Pons (tissue), 1 donor: ENCODE data around the gene CBFA2T2.
"Not testable (repeated sequence)": the region's sequence is repeated elsewhere in the genome, so short reads cannot be mapped to it uniquely, and the experiment has no call there.

Experiments used
- DNase-seq: peaks from one replicate; pipeline ENCODE4 v3.0.0-alpha.2; 2016; ENCODE audit warnings: low spot score

The CBFA2T2 gene

DNA sequence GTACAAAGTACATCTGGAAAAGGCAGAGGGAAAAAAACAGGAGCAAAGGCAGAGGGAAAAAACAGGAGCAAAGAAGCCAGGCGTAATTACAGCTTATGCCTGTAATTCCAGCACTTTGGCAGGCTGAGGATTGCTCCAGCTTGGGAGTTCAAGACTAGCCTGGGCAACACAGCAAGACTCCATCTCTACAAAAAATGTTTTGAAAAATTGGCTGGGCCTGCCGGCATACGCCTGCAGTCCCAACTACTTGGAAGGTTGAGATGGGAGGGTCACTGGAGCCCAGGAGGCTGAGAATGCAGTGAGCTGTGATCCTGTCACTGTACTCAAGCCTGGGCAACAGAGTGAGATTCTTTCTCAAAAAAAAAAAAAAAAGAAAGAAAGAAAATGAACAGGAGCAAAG, 19.0 kb upstream of the CBFA2T2 start:
- no peak for DNase-seq

DNA sequence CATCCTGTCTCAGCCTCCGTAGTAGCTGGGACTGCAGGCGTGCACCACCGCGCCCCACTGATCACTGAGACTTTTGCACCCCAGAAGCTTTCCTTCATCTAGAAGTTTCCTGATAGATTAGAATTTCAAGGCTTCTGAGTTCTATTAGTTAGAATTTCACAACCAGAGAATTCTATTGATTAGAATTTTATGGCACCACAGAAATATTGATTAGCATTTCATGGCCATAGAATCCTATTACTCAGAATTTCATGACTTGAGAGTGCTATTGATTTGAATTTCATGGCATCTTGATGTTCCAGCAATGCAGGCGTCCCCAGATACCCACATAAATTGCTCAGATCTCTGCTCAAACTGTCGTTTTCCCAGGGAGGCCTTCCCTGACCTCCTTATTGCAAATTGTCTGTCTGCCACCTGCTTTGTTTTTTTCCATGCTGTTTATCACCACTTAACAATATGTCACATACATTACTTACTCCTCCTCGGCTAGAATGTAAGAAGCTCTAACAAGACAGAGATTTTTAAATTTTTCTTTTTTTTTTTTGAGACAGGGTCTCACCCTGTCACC, 16.9 kb upstream of the CBFA2T2 start:
- DNase-seq = no peak

DNA sequence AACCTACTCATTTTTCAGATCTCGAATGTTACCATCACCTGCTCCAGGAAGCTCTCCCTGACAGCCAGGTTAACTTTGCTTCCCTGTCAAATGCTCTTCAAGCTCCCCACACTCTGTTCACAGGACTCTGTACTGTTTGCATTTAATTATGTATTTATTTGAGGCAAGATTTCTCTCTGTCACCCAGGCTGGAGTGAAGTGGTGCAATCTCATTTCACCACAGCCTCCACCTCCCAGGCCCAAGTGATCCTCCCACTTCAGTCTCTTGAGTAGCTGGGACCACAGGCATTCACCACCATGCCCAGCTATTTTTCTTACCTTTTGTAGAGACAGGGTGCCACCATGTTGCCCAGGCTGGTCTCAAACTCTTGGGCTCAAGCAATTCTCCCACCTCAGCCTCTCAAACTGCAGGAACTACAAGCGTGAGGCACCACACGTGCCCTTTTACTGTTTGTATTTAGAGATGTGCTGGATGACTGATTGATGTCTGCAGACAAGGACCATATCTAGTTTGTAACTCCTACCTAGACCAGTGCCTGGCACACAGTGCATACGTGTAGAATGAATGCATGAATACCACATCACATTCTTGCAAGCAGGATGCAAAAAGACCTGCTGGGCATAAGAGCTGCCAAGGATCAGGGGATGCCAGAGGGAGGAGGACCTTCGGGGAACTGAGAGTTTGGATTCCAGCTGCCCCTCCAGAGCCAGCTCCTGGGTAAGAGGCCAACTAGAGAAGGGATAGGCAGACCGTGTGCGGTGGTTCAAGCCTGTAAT, 15.6 kb upstream of the CBFA2T2 start:
- no peak for DNase-seq

DNA sequence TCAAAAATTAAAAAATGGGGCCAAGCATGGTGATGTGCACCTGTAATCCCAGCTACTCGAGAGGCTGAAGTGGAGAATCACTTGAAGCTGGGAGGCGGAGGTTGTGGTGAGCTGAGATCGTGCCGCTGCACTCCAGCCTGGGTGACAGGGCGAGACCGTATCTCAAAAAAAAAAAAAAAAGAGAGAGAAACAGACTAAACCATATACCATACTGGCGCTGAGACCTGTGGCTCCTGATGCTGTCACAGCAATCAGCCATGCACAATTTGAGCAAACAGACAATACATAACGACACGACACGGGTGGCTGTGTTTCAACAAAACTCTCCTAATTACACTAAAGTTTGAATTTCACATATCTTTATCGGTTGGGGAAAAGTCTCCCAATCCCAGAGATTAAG, 14.9 kb upstream of the CBFA2T2 start:
- DNase-seq = no peak

DNA sequence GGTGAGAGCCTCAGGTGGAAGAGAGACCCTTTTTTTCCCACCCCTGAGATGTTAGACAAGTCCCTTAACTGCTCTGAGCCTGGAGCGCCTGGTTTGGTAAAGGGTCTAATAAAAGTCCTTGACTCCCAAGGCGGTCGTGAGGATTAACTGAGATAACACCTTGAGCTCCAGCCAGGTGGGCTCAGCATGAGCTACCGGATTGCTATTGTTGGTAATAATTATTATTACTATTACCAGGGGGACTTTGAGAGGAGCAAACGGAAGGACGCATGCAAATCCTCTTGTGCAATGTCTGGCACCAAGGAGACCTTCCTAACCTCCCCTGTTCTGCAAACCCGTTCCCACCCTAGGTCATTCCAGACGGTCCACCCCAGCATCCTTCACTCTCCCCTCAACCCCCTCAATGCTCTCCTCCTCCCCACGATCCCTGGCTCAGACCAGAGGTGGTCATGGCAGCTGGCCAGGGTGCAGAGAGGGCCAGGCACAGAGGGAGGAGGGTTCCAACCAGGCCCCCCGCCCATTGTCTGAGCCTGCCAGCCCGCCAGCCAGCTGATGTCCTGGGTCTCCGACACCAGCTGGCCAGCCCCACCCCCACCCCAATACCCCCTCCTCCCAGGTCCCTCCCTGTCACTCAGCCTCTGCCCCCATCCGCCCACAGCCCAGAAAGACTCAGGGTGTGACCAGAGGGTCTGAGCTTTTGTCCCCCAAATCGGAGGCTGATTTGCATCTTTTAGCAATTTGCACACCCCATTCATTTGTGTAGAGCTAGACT, 14.3 kb upstream of the CBFA2T2 start:
- DNase-seq = no peak

DNA sequence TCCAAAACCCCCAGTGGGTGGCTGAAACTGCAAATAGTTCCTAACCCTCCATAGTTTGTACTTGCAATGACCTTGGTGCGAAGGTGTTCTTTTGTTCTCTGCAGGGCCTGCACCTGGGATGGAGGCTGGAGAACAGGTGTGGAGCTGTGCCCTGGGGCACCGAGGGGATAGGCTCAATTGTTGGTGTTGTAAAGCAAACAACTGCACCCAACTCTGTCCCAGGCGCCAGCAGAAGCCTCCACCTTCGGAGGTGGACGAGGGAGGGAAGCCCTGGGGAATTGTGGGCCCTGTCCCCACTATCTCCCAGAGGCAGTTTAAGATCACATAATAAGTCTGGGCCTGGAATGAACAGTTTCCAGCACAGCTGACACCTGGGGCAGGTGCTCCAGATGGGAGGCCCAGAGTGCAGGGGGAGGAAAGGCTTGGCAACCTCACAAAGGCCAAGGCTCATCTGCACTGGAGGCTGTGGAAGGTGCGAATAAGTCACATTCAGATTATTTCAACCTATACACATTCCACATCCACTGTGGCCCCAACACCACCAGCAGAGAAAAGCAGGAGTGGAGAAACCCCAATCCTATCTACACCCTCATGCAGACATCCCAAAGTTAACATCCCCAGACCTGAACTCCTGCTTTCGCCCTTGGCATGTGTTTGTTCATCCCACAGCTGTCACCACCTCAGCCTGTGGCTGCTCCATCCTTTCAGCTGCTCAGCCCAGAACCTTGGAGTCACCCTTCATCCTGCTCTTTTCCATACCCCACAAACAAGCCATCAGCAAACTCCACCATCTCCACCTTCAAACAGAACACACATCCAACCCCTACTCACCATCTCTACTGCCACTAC, 12.3 kb upstream of the CBFA2T2 start:
- DNase-seq = no peak

DNA sequence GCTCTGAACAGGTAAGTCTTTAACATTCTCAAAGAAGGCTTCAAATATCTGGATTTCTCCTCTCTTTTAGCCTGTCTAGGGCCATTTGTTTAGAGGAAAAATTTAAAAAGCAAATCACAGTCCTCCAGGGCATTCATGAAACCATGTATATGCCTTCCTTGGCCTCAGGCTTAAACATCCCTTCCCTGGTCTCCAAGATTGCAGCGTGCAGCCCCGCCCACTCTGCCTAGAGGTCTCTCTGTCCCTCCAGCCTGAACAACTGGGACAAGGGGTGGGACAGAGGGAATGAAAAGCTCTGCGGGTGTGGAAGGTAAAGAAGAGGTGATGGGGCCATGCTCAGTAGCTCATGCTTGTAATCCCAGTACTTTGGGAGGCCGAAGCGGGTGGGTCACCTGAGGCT, 9.8 kb upstream of the CBFA2T2 start:
- DNase-seq = no peak

DNA sequence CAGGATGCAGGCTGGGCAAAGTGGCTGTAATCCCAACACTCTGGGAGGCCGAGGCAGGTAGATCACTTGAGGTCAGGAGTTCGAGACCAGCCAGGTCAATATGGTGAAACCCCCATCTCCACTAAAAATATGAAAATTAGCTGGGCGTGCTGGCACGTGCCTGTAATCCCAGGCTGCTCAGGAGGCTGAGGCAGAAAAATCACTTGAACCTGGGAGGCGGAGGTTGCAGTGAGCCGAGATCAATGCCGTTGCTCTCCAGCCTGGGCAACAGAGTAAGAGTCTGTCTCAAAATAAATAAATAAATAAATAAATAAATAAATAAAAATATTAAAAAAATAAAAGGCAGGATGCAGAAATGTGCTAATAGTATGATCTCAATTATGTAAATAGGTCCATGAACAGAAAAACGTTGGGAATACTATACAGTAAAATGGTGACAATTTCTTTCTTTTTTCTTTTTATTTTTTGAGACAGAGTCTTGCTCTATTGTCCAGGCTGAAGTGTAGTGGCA, 8.4 kb upstream of the CBFA2T2 start:
- DNase-seq = no peak

DNA sequence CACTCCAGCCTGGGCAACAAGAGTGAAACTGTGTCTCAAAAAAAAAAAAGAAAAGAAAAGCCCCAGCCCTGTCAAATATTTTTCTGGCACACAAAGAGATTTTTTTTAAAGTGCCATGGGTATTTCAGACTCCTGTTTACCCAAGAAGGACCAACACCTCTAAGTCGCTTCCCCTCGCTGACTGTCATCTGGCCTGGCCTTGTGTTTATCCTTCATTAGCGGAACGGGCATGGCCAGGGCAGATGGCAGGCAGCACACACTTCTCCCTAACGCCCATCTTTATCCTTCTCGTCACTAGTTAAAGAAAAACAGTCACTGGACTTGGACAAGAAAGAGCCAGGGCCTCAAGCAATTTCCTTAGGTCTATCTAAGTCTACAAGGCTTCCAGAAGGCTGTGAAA, 7.3 kb upstream of the CBFA2T2 start:
- DNase-seq = no peak

DNA sequence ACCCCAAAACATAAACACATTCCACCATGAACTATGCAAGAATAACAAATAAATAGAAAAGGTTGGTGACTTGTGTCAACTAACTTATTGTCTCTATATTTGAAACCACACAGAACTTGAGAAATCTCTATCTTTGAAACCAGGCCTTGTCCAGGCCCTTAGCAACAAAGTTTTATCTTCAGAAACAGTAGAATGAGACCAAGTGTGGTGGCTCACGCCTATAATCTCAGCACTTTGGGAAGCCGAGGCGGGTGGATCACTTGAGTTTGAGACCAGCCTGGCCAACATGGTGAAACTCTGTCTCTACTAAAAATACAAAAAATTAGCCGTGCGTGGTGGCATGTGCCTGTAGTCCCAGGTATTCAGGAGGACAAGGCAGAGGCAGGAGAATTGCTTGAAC, 6.7 kb upstream of the CBFA2T2 start:
- not testable (repeated sequence) for DNase-seq

DNA sequence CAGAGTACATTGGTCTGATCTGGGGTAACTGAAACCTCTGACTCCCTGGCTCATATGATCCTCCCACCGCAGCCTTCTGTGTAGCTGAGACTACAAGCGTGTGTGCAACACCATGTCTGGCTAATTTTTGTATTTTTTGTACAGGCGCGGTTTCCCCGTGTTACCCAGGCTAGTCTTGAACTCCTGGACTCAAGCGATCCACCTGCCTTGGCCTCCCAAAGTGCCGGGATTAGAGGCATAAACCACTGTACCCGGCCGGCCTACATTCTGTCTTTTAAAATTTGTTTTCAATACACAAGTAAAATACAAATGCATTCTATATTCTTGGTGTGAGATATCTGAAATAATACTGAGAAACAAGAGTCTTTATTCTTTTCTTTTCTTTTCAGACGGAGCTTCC, 1.7 kb upstream of the CBFA2T2 start:
- DNase-seq = no peak

DNA sequence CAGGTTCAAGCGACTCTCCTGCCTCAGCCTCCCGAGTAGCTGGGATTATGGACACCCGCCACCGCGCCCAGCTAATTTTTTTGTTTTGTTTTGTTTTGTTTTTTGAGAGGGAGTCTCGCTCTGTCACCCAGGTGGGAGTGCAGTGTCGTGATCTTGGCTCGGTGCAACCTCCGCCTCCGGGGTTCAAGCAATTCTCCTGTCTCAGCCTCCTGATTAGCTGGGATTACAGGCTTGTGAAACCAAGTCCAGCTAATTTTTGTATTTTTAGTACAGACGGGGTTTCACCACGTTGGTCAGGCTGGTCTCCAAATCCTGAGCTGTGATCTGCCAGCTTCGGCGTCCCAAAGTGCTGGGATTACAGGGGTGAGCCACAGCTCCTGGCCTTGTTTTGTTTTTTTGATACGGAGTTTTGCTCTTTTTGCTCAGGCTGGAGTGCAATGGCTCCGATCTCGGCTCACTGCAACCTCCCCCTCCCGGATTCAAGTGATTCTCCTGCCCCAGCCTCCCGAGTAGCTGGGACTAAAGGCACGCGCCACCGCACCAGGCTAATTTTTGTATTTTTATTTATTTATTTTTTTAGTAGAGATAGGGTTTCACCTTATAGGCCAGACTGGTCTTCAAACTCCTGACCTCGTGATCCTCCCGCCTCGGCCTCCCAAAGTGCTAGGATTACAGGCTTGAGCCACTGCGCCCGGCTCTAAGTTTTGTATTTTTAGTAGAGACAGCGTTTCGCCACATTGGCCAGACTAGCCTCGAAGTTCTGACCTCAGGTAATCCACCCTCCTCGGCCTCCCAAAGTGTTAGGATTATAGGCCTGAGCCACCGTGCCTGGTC, 1.0 kb upstream of the CBFA2T2 start:
- DNase-seq = not testable (repeated sequence)

DNA sequence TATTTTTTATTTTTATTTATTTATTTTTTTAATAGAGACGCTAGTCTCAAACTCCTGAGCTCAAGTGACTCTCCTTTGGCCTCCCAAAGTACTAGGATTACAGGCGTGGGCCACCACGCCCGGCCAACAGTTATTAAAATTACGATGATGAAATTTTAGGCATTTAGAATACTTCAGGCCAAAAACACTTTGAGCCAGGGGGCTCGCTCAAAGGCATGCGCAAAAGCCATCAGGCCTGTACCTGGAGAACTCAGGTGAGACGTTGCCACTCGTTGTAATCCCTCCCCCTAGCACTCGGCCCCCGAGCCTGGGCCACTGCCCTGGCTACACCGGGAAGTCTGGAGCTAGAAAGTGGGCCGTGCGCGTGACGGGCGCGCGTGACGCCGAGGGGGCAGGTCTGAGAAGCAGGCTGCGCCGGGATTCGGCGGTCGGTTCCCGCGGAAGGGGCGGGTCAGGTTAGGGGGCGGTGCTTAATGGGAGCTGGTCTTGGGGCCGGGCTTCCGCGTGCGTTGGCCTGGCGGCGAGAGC, 337 bp upstream of the CBFA2T2 start:
- DNase-seq = peak; percentile 96

DNA sequence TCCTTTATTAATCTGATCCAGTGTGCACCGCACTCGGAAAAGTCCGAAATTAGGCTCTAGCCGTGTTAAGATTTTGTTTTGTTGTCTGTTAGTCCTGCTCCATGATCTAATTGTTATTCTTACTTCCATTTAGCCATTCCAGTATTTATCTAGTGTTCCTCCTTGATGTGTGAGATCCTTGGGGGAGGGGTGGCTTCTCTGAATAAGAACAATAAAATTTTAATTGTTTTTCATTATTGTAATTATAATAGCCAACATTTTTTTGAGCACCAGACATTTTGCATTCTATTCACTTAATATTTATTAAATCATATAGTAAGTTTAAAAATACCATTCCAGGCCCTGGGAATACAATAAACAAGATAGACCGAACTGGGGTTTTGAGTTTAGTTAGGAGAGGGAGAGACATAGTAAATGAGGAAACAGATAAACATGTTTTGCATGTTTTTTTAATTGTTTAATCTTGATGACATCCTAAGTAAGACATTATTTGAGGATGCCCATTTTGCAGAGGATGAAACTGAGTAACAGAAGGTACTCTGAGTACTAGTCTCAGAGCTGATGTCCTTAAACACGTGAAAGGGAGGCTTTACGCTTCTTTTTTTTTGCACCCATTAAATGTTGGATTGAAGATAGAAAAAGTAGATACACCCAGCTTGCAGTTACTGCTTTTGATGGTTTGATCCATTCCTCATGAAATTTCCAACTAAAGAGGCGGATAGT, 1.2 kb downstream of the CBFA2T2 start:
- peak; percentile 22 for DNase-seq

DNA sequence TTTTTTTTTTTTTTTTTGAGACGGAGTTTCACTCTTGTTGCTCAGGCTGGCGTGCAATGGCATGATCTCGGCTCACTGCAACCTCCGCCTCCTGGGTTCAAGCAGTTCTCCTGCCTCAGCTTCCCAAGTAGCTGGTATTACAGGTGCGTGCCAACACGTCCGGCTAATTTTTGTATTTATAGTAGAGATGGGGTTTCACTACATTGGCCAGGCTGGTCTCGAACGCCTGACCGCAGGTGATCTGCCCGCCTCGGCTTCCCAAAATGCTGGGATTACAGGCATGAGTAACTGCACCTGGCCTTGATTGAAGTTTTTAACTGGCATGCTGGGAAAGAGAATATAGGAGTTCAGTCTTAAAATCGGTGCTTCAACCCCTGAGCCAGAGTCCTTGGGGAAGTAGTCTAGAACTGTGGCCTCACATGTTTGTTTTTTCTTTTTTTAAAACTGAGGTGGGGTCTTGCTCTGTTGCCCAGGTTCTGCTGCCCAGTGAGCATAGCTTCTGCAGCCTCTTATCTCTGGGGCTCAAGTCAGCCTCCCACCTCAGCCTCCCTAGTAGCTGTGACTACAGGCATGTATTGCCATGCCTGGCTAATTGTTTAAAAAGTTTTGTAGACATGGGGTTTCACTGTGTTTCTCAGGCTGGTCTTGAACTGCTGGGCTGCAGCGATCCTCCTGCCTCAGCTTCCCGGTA, 3.3 kb downstream of the CBFA2T2 start:
- no peak for DNase-seq

DNA sequence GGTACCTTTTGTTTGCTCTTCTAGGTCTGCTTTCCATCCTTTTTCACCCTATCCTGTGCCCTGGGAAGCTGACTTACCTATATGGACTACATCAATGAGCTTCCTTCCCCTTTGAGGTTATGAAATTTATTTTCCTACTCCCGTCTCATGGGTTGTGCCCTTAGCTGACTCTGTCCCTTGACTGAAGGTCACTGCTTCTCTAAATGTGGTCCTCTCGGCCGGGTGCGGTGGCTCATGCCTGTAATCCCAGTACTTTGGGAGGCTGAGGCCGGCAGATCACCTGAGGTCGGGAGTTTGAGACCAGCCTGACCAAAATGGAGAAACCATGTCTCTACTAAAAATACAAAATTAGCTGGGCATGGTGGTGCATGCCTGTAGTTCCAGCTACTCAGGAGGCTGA, 6.9 kb downstream of the CBFA2T2 start:
- DNase-seq = not testable (repeated sequence)

DNA sequence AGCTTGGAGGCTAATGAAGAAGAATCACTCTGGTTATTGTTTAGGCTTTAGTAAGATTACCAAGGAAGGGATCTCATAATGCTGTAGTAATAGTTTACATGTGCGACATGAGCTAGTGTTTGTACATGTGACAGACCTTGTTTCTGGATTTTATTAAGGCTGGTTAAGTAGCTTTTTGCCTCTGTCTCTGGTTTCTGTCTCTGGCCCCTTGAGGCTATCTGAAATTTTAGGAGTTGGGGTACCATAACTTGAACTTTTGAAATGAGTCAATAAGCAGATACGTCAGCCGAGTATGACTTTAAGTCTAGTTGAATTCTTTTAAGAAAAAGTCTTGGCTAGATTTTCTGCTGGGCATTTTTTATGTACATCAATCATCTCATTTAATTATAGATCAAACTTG, 9.5 kb downstream of the CBFA2T2 start:
- no peak for DNase-seq

DNA sequence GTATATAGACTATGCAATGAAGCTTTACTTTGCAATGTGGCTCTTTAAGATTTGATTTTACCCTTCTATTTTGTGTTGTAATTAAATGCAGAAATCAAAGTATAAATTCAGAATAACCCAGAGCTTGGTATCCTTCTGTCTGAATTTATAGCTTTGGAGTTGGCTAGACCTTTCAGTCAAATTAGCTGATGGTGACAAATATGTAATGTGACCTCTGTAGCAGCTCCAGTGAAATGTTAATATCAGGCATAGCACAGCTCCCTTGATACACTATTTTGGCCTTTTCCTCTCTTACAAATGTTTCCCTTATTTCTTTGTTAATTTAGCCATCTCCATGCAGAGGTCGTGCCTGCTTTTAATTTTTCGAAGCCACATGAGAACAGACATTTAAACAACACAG, 11.1 kb downstream of the CBFA2T2 start:
- no peak for DNase-seq

DNA sequence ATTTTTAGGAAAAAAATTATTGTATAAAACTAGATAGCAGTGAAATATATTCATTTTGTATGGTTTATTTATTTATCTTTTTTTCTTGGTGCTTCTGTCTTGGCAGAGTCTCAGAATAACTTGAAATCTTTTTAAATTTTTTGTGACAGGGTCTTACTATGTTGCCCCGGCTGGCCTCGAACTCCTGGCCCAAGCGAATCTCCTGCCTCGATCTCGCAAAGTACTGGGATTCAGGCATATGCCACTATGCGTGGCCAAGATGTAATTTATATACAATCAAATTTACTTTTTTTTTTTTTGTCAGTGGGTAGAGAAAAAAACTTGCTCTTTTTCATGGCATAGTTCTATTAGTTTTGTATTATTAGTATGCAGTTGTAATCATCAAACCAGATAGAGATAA, 13.7 kb downstream of the CBFA2T2 start:
- no peak for DNase-seq

DNA sequence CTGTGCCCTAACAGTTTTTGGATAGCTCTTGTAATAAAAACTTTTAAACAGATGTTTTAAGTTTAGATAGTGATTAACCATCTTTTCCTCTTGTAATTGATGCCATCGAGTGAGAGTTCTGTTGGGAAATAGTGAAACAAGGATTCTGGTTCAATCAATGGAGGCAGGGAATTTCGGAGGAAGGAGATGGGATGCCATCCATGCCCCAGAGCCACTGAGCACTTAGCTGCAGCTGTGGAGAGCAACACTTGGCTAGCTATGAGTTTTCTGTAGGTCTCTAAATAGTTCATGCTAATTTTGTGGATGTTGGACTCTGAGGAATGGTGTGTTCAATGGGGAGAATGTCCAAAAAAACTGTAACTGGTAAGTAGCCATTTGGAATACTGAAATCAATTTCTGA, 16.7 kb downstream of the CBFA2T2 start:
- no peak for DNase-seq
